Measurements from ENCODE around the gene SUCO.

The SUCO gene

DNA sequence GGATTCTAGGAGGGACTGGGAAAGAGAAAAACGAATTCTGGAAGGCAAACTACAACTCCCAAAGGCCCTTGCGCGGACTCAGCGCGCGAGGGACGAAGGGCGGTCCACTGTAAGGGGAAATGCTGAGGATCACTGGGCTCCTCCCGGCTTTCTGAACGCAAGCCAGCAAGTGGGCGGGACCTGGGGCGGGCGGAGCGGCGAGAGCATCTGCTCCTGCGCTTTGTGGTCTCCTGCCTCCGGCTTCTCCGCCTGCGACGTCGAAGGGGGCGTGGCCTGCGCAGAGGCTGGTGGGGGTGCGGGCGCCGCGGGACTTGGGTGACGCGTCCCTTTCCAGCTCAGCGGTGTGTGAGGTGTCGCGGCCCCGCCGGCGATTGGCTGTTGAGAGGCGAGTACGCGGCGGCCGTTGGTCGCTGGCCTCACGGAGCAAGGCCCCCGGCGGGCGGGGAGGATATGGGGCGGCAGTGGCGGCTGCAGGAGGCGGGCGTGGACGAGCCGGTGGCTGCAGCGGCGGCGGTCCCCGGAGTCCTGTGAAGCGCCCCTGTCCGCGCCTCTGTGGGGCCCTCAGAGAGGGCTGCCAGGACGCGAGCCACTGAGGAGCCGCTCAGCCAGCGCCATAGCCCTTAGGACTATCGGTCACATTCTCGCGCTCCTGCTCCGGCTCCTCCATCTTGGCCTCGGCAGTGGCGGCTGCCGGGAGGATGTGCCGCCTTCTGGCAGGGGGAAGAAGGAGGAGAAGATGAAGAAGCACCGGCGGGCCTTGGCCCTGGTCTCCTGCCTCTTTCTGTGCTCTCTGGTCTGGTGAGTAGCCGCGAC, at the start of gene SUCO:
Gene SUCO, plus strand, starts transcription at position 451 of the 813 bp plus-strand sequence. Its CDS starts 286 bp downstream, at position 737.
- H3K79me2 ChIP-seq (ENCODE audit: insufficient read depth, low read length), result peaks cover 48% of the 10 kb centered on the region
- peaks cover 43% of the 10 kb centered on the region for H3K4me1 ChIP-seq (ENCODE audit: insufficient read depth, low read length, poor library complexity, severe bottlenecking)
- H3K36me3 ChIP-seq (ENCODE audit: insufficient read depth, low read length), result no peaks in the 10 kb centered on the region
- no peaks in the 10 kb centered on the region for H3K9me2 ChIP-seq (replicated peaks; ENCODE audit: low read depth, low read length)
- peak within 1 kb of the TSS; percentile 96 for H3K4me3 ChIP-seq (ENCODE audit: low read length, poor library complexity, severe bottlenecking)
- peaks cover 48% of the 10 kb centered on the region for H4K20me1 ChIP-seq (ENCODE audit: insufficient read depth, low read length, poor library complexity, severe bottlenecking)
- peak within 1 kb of the TSS; percentile 94 for H3K9ac ChIP-seq (ENCODE audit: low read depth, low read length, poor library complexity, severe bottlenecking)
- peak within 1 kb of the TSS; percentile 89 for H3K4me2 ChIP-seq (ENCODE audit: low read depth, low read length, poor library complexity, severe bottlenecking)
- peak within 1 kb of the TSS; percentile 97 for H2AFZ ChIP-seq (ENCODE audit: low read length)
- TF ChIP-seq EZH2phosphoT487 (IDR thresholded peaks at IDR 0.05; ENCODE audit: borderline replicate concordance), result no peak
- TF ChIP-seq, protein P1, sequence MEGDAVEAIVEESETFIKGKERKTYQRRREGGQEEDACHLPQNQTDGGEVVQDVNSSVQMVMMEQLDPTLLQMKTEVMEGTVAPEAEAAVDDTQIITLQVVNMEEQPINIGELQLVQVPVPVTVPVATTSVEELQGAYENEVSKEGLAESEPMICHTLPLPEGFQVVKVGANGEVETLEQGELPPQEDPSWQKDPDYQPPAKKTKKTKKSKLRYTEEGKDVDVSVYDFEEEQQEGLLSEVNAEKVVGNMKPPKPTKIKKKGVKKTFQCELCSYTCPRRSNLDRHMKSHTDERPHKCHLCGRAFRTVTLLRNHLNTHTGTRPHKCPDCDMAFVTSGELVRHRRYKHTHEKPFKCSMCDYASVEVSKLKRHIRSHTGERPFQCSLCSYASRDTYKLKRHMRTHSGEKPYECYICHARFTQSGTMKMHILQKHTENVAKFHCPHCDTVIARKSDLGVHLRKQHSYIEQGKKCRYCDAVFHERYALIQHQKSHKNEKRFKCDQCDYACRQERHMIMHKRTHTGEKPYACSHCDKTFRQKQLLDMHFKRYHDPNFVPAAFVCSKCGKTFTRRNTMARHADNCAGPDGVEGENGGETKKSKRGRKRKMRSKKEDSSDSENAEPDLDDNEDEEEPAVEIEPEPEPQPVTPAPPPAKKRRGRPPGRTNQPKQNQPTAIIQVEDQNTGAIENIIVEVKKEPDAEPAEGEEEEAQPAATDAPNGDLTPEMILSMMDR (conservative IDR thresholded peaks at IDR 0.05; ENCODE audit: low read length), result no peak
- H3K27me3 ChIP-seq (ENCODE audit: insufficient read depth, low read length, poor library complexity, severe bottlenecking), result no peaks in the 10 kb centered on the region
- no peaks in the 10 kb centered on the region for H3K9me3 ChIP-seq (ENCODE audit: insufficient read depth, low read depth, low read length)
- H3F3A ChIP-seq (ENCODE audit: low read depth), result no peaks in the 10 kb centered on the region

- H3K36me3 ChIP-seq (ENCODE audit: insufficient read depth, low read length), result no peaks in the 10 kb centered on the region
- H3K4me2 ChIP-seq (ENCODE audit: low read depth, low read length, poor library complexity, severe bottlenecking), result no peak overlapping the region
- H2AFZ ChIP-seq (ENCODE audit: low read length), result no peak overlapping the region
- no peak overlapping the region for H3K4me3 ChIP-seq (ENCODE audit: low read length, poor library complexity, severe bottlenecking)
- H3K9me2 ChIP-seq (replicated peaks; ENCODE audit: low read depth, low read length), result no peaks in the 10 kb centered on the region
- H3K9me3 ChIP-seq (ENCODE audit: insufficient read depth, low read depth, low read length), result no peaks in the 10 kb centered on the region
- no peaks in the 10 kb centered on the region for H3K79me2 ChIP-seq (ENCODE audit: insufficient read depth, low read length)
- H3K9ac ChIP-seq (ENCODE audit: low read depth, low read length, poor library complexity, severe bottlenecking), result no peak overlapping the region
- H4K20me1 ChIP-seq (ENCODE audit: insufficient read depth, low read length, poor library complexity, severe bottlenecking), result no peaks in the 10 kb centered on the region
- no peak for TF ChIP-seq EZH2phosphoT487 (IDR thresholded peaks at IDR 0.05; ENCODE audit: borderline replicate concordance)
- TF ChIP-seq, protein P1 (conservative IDR thresholded peaks at IDR 0.05; ENCODE audit: low read length), result no peak
- no peaks in the 10 kb centered on the region for H3F3A ChIP-seq (ENCODE audit: low read depth)
- peaks cover 38% of the 10 kb centered on the region for H3K4me1 ChIP-seq (ENCODE audit: insufficient read depth, low read length, poor library complexity, severe bottlenecking)
- no peaks in the 10 kb centered on the region for H3K27me3 ChIP-seq (ENCODE audit: insufficient read depth, low read length, poor library complexity, severe bottlenecking)
These were observed 49.5 kb upstream of the SUCO start for GRCh38 chr1:172483448-172483847.

GRCh38 chr1:172484252-172484651, 48.7 kb upstream of the SUCO start:
- H2AFZ ChIP-seq (ENCODE audit: low read length), result no peak overlapping the region
- no peak for TF ChIP-seq EZH2phosphoT487 (IDR thresholded peaks at IDR 0.05; ENCODE audit: borderline replicate concordance)
- TF ChIP-seq, protein P1 (conservative IDR thresholded peaks at IDR 0.05; ENCODE audit: low read length), result no peak
- H3K4me2 ChIP-seq (ENCODE audit: low read depth, low read length, poor library complexity, severe bottlenecking), result no peak overlapping the region
- no peak overlapping the region for H3K4me3 ChIP-seq (ENCODE audit: low read length, poor library complexity, severe bottlenecking)
- no peak overlapping the region for H3K9ac ChIP-seq (ENCODE audit: low read depth, low read length, poor library complexity, severe bottlenecking)
- no peaks in the 10 kb centered on the region for H3F3A ChIP-seq (ENCODE audit: low read depth)
- H4K20me1 ChIP-seq (ENCODE audit: insufficient read depth, low read length, poor library complexity, severe bottlenecking), result no peaks in the 10 kb centered on the region
- no peaks in the 10 kb centered on the region for H3K79me2 ChIP-seq (ENCODE audit: insufficient read depth, low read length)
- H3K36me3 ChIP-seq (ENCODE audit: insufficient read depth, low read length), result no peaks in the 10 kb centered on the region
- H3K9me3 ChIP-seq (ENCODE audit: insufficient read depth, low read depth, low read length), result no peaks in the 10 kb centered on the region
- H3K9me2 ChIP-seq (replicated peaks; ENCODE audit: low read depth, low read length), result no peaks in the 10 kb centered on the region
- H3K4me1 ChIP-seq (ENCODE audit: insufficient read depth, low read length, poor library complexity, severe bottlenecking), result peaks cover 38% of the 10 kb centered on the region
- no peaks in the 10 kb centered on the region for H3K27me3 ChIP-seq (ENCODE audit: insufficient read depth, low read length, poor library complexity, severe bottlenecking)
